Fibroblast of lung (primary cell): ENCODE results near the gene SLC24A3. TPM values are rescaled to one million over a fixed set of nuclear protein-coding genes. Genes with fewer than 3 reads are reported as not detected.

Experiments used
- DNase-seq, 2 donors: peaks; one replicate each; pipeline versions ENCODE4 v3.0.0 to v3.0.0-alpha.2; 2010; ENCODE audit warnings: low read depth in 2 of 2
- H2AFZ ChIP-seq: 2 replicates; pipeline ENCODE4 v1.5.1; 2012; ENCODE audit warnings: low read length, control low read depth, inconsistent platforms
- H3K27ac ChIP-seq: 2 replicates; pipeline ENCODE4 v1.5.1; 2011; ENCODE audit warnings: low read length, control low read depth; ENCODE audit not compliant: insufficient read depth
- H3K27me3 ChIP-seq: 2 replicates; pipeline ENCODE4 v1.5.1; 2011; ENCODE audit warnings: mild to moderate bottlenecking, low read length; ENCODE audit not compliant: control insufficient read depth, insufficient read depth
- H3K36me3 ChIP-seq: 2 replicates; pipeline ENCODE4 v1.5.1; 2011; ENCODE audit warnings: low read length; ENCODE audit not compliant: control insufficient read depth, insufficient read depth
- H3K4me1 ChIP-seq: 2 replicates; pipeline ENCODE4 v1.5.1; 2011; ENCODE audit warnings: low read length; ENCODE audit not compliant: control insufficient read depth, insufficient read depth; ENCODE audit errors: extremely low read depth
- H3K4me2 ChIP-seq: 2 replicates; pipeline ENCODE4 v1.5.1; 2011; ENCODE audit warnings: low read length, control low read depth; ENCODE audit not compliant: insufficient read depth; ENCODE audit errors: extremely low read depth
- H3K4me3 ChIP-seq, 4 experiments: fragments of 200-600 bp in 1 of 4; sonication (generic) in 1 of 4; replicated peaks in 1 of 4; 2 replicates each; pipeline ENCODE4 v1.5.1; 2011 to 2016; ENCODE audit warnings: low read length in 4 of 4, low read depth in 3 of 4, mild to moderate bottlenecking in 3 of 4, control low read depth in 2 of 4, inconsistent platforms in 1 of 4, mixed read lengths in 1 of 4; ENCODE audit not compliant: insufficient read depth in 1 of 4; ENCODE audit errors: control extremely low read depth in 1 of 4
- H3K79me2 ChIP-seq: 2 replicates; pipeline ENCODE4 v1.5.1; 2012; ENCODE audit warnings: mild to moderate bottlenecking, low read length, inconsistent platforms; ENCODE audit not compliant: control insufficient read depth, insufficient read depth
- H3K9ac ChIP-seq: 2 replicates; pipeline ENCODE4 v1.5.1; 2011; ENCODE audit warnings: mild to moderate bottlenecking, low read length, control low read depth; ENCODE audit not compliant: insufficient read depth
- H3K9me3 ChIP-seq: 2 replicates; pipeline ENCODE4 v1.5.1; 2012; ENCODE audit warnings: low read depth, low read length; ENCODE audit not compliant: control insufficient read depth, insufficient read depth
- H4K20me1 ChIP-seq: 2 replicates; pipeline ENCODE4 v1.5.1; 2011; ENCODE audit warnings: low read length; ENCODE audit not compliant: control insufficient read depth, insufficient read depth; ENCODE audit errors: extremely low read depth
- EZH2 ChIP-seq: IDR thresholded peaks from 2 replicates; pipeline ENCODE4 v1.5.1; 2012; ENCODE audit warnings: low read length, control low read depth, mild to moderate bottlenecking; ENCODE audit errors: missing control alignments
- polyA plus RNA-seq, 2 donors: library from polyadenylated mRNA; depleted of rRNA in 1 of 2; stranded (reverse) in 1 of 2; unstranded in 1 of 2; fragments of >200 nt; gene quantifications; 2 replicates each; pipeline ENCODE4 v1.2.1, GENCODE V29; 2011 to 2012; ENCODE audit warnings: missing spikeins in 1 of 2
- total RNA-seq: library from RNA; depleted of rRNA; stranded (reverse); fragments of >200 nt; gene quantifications from 2 replicates; pipeline ENCODE4 v1.2.1, GENCODE V29; 2014
- TF ChIP-seq, protein P1 (sequence below), 2 donors: IDR thresholded peaks in 1 of 2; conservative IDR thresholded peaks in 1 of 2; 1 replicate in 1 of 2; 2 replicates in 1 of 2; pipeline ENCODE4 v1.5.1; 2011 to 2012; ENCODE audit warnings: low read length in 2 of 2, control low read depth in 1 of 2, inconsistent platforms in 1 of 2, low read depth in 1 of 2, mild to moderate bottlenecking in 1 of 2

SLC24A3 gene
- total and polyA plus RNA-seq, 2 donors (not counting 1 experiment from before 2014, with no cell fraction given) = 0.03 to 1.8 TPM

DNA sequence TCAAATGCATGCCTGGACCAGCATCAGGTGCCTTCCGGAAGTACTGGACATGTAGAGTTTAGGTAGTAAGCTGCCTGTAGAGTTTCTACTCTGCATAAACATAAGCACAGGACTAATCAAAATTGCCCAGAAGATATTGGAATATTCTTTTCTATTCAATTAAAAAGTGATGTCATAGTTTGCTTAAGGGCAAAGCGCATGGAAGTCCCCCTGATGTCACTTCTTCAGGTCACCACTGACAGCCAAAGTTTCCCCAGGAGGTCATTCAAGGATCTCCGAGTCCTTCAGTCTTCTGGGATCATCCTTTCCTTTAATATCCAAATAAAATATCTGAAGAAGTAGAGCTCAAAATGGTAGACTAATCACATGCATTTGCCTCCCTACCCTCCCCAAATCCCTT, 528.1 kb downstream of the SLC24A3 start:
- H3K4me3 ChIP-seq = no peak overlapping the region
- no peaks in the 10 kb centered on the region for H3K79me2 ChIP-seq
- H2AFZ ChIP-seq = no peak overlapping the region
- H4K20me1 ChIP-seq = no peaks in the 10 kb centered on the region
- no peaks in the 10 kb centered on the region for H3K4me1 ChIP-seq
- H3K9ac ChIP-seq = no peak overlapping the region
- peaks cover 11% of the 10 kb centered on the region for H3K27me3 ChIP-seq
- H3K4me2 ChIP-seq = no peak overlapping the region
- H3K27ac ChIP-seq = no peak overlapping the region
- H3K9me3 ChIP-seq = no peaks in the 10 kb centered on the region
- TF ChIP-seq, protein P1, sequence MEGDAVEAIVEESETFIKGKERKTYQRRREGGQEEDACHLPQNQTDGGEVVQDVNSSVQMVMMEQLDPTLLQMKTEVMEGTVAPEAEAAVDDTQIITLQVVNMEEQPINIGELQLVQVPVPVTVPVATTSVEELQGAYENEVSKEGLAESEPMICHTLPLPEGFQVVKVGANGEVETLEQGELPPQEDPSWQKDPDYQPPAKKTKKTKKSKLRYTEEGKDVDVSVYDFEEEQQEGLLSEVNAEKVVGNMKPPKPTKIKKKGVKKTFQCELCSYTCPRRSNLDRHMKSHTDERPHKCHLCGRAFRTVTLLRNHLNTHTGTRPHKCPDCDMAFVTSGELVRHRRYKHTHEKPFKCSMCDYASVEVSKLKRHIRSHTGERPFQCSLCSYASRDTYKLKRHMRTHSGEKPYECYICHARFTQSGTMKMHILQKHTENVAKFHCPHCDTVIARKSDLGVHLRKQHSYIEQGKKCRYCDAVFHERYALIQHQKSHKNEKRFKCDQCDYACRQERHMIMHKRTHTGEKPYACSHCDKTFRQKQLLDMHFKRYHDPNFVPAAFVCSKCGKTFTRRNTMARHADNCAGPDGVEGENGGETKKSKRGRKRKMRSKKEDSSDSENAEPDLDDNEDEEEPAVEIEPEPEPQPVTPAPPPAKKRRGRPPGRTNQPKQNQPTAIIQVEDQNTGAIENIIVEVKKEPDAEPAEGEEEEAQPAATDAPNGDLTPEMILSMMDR (conservative IDR thresholded peaks at IDR 0.05 in 1 of 2, IDR thresholded peaks at IDR 0.05 in 1 of 2; ENCODE audit: low read depth in 1 of 2, low read length in 2 of 2) = no peak
- TF ChIP-seq EZH2 = no peak
- H3K36me3 ChIP-seq = no peaks in the 10 kb centered on the region
- no peak for DNase-seq

DNA sequence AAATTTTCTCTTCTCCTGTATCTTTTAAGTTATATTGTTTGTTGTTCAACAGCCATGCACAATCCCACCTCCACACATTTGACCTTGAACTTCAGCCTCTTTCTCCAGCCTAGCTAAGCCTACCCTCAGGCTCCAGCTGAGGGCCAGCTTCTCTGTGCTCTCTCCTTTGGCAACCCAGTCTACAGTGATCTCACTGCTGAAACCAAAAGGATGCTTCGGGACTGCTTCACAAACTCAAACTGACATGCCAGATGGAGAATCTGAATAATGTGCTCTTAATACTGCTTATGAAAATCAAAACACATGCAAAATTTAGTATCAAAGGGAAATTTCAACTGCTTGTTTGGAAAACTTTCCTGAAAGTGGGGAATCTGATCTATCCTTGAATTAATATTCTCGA, 529.5 kb downstream of the SLC24A3 start:
- Histone ChIP-seq H3K9me3 (no peaks in the 10 kb centered on the region), H3K36me3 (no peaks in the 10 kb centered on the region), H3K4me2 (no peak overlapping the region), H3K27ac (no peak overlapping the region), H4K20me1 (no peaks in the 10 kb centered on the region), H3K9ac (no peak overlapping the region), H3K79me2 (no peaks in the 10 kb centered on the region), H3K4me1 (no peaks in the 10 kb centered on the region), H3K27me3 (peaks cover 11% of the 10 kb centered on the region), H3K4me3 (no peak overlapping the region), H2AFZ (no peak overlapping the region)
- DNase-seq = no peak
- TF ChIP-seq EZH2 = no peak
- TF ChIP-seq, protein P1 (conservative IDR thresholded peaks at IDR 0.05 in 1 of 2, IDR thresholded peaks at IDR 0.05 in 1 of 2; ENCODE audit: low read depth in 1 of 2, low read length in 2 of 2) = no peak

DNA sequence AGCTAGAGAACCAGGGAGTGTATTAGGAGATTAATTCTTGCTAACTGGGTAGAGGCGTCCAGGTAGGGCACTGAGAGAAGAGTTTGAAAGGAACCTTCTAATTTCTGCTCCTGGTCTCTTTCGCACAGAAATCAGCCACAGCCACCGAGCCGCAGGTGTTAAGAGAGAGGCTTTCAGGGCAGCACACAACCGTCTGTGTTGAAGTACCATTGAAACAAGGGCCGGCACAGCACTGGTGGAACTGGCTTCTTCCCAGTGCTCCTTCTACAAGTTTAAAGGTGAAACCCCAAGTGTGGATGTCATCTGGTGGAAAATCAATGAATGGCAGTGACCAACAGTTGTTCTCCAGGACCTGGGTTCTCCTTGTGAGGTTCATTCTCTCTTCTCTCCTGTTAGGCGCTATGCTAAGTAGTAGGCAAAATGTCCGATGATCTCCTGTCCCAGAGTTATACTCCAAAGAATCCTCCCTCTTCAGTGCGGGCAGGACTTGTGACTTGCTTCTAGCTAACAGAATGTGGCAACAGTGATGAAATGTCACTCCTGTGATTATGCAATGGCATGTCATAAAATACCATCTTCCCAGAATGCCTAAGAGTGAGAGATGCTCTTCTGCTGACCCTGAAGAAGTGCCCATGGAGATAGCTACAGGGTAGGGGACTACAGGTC, 530.7 kb downstream of the SLC24A3 start:
- Histone ChIP-seq H3K27me3 (peaks cover 11% of the 10 kb centered on the region), H3K27ac (no peak overlapping the region), H3K9me3 (no peaks in the 10 kb centered on the region), H2AFZ (no peak overlapping the region), H4K20me1 (no peaks in the 10 kb centered on the region), H3K4me1 (no peaks in the 10 kb centered on the region), H3K79me2 (no peaks in the 10 kb centered on the region), H3K4me3 (no peak overlapping the region), H3K36me3 (no peaks in the 10 kb centered on the region), H3K9ac (no peak overlapping the region), H3K4me2 (no peak overlapping the region)
- DNase-seq = no peak
- no peak for TF ChIP-seq EZH2
- TF ChIP-seq, protein P1 (conservative IDR thresholded peaks at IDR 0.05 in 1 of 2, IDR thresholded peaks at IDR 0.05 in 1 of 2; ENCODE audit: low read depth in 1 of 2, low read length in 2 of 2) = no peak
